Measurements from ENCODE around the gene CACNG5. TPM values are rescaled to one million over a fixed set of nuclear protein-coding genes. Genes with fewer than 3 reads are reported as not detected.
A peak's percentile ranks its signal among the peaks of the same experiment; 100 is the strongest.
"Not testable (repeated sequence)": the region's sequence is repeated elsewhere in the genome, so short reads cannot be mapped to it uniquely, and the experiment has no call there.

The CACNG5 gene
- total RNA-seq, 1 experiment from 2014 or later: not detected

- H3K27ac Mint-ChIP-seq (ENCODE audit: unreplicated experiment): no peak overlapping the region
- H3K4me1 Mint-ChIP-seq (ENCODE audit: low read depth, unreplicated experiment): peaks cover 7% of the 10 kb centered on the region
- DNase-seq: no peak
- peaks cover 61% of the 10 kb centered on the region for H3K27me3 Mint-ChIP-seq (ENCODE audit: unreplicated experiment)
- H3K9me3 Mint-ChIP-seq (ENCODE audit: low read depth, unreplicated experiment): no peaks in the 10 kb centered on the region
- H3K4me3 Mint-ChIP-seq (ENCODE audit: low read depth, unreplicated experiment): no peak overlapping the region
- intact Hi-C loops (cut with micrococcal nuclease; ENCODE audit: unreplicated experiment): no loop called here
- H3K36me3 Mint-ChIP-seq (ENCODE audit: insufficient read depth, unreplicated experiment): no peaks in the 10 kb centered on the region
- CTCF ChIA-PET: no interaction called here
- TF ChIP-seq CTCF (IDR thresholded peaks at IDR 0.05; ENCODE audit: unreplicated experiment): no peak
- no TSS peak for BruUV-seq (replicated peaks)
Measured at GRCh38 chr17:66898536-66898935, 63.6 kb downstream of the CACNG5 start.

GRCh38 chr17:66900126-66901010 lies 65.5 kb downstream of the CACNG5 start:
- no peak overlapping the region for H3K4me3 Mint-ChIP-seq (ENCODE audit: low read depth, unreplicated experiment)
- H3K9me3 Mint-ChIP-seq (ENCODE audit: low read depth, unreplicated experiment): no peaks in the 10 kb centered on the region
- H3K27ac Mint-ChIP-seq (ENCODE audit: unreplicated experiment): no peak overlapping the region
- CTCF ChIA-PET: interaction anchor here (0.9 to 1.5 kb wide), 2 partner anchors 15 to 173 kb away, joined by 3 to 4 read pairs; no protein-coding TSS in a partner anchor
- peak; percentile 6 for TF ChIP-seq CTCF (IDR thresholded peaks at IDR 0.05; ENCODE audit: unreplicated experiment)
- no peak for DNase-seq
- peaks cover 26% of the 10 kb centered on the region for H3K4me1 Mint-ChIP-seq (ENCODE audit: low read depth, unreplicated experiment)
- intact Hi-C loops (cut with micrococcal nuclease; ENCODE audit: unreplicated experiment): loop anchor here (10.0 kb wide), 1 partner anchor 696 kb away; no protein-coding TSS in a partner anchor
- H3K36me3 Mint-ChIP-seq (ENCODE audit: insufficient read depth, unreplicated experiment): no peaks in the 10 kb centered on the region
- no TSS peak for BruUV-seq (replicated peaks)
- H3K27me3 Mint-ChIP-seq (ENCODE audit: unreplicated experiment): peaks cover 43% of the 10 kb centered on the region

- intact Hi-C loops (cut with micrococcal nuclease; ENCODE audit: unreplicated experiment): loop anchor here (10.0 kb wide), 1 partner anchor 698 kb away; no protein-coding TSS in a partner anchor
- H3K4me3 Mint-ChIP-seq (ENCODE audit: low read depth, unreplicated experiment); DNase-seq; H3K36me3 Mint-ChIP-seq (ENCODE audit: insufficient read depth, unreplicated experiment); BruUV-seq (replicated peaks); CTCF ChIA-PET; H3K27ac Mint-ChIP-seq (ENCODE audit: unreplicated experiment); H3K9me3 Mint-ChIP-seq (ENCODE audit: low read depth, unreplicated experiment): not testable (repeated sequence)
- Mint-ChIP-seq H3K27me3 (ENCODE audit: unreplicated experiment) (peaks cover 24% of the 10 kb centered on the region), H3K4me1 (ENCODE audit: low read depth, unreplicated experiment) (peaks cover 41% of the 10 kb centered on the region)
Measured at GRCh38 chr17:66903296-66903695, 68.4 kb downstream of the CACNG5 start.

- H3K27ac Mint-ChIP-seq (ENCODE audit: unreplicated experiment): no peak overlapping the region
- no peak for DNase-seq
- H3K4me1 Mint-ChIP-seq (ENCODE audit: low read depth, unreplicated experiment): peaks cover 41% of the 10 kb centered on the region
- no peak for TF ChIP-seq CTCF (IDR thresholded peaks at IDR 0.05; ENCODE audit: unreplicated experiment)
- H3K4me3 Mint-ChIP-seq (ENCODE audit: low read depth, unreplicated experiment): no peak overlapping the region
- peaks cover 23% of the 10 kb centered on the region for H3K27me3 Mint-ChIP-seq (ENCODE audit: unreplicated experiment)
- CTCF ChIA-PET: no interaction called here
- H3K36me3 Mint-ChIP-seq (ENCODE audit: insufficient read depth, unreplicated experiment): no peaks in the 10 kb centered on the region
- H3K9me3 Mint-ChIP-seq (ENCODE audit: low read depth, unreplicated experiment): no peaks in the 10 kb centered on the region
- intact Hi-C loops (cut with micrococcal nuclease; ENCODE audit: unreplicated experiment): loop anchor here (10.0 kb wide), 1 partner anchor 699 kb away; no protein-coding TSS in a partner anchor
- no TSS peak for BruUV-seq (replicated peaks)
Measured at GRCh38 chr17:66903781-66904180, 68.9 kb downstream of the CACNG5 start.

Measured in Calu3 (cell line).